CD4-positive, alpha-beta T cell treated with Interleukin-4 for 1 hour (primary cell): ENCODE data around the gene AGBL2.
"Not testable (repeated sequence)": the region's sequence is repeated elsewhere in the genome, so short reads cannot be mapped to it uniquely, and the experiment has no call there.

Experiments
- DNase-seq, 2 donors: peaks; one replicate each; pipeline ENCODE4 v3.0.0-alpha.2; 2020 to 2022

The AGBL2 gene

GRCh38 chr11:47689480-47689879 lies 25.7 kb downstream of the AGBL2 start:
- DNase-seq: no peak

DNA sequence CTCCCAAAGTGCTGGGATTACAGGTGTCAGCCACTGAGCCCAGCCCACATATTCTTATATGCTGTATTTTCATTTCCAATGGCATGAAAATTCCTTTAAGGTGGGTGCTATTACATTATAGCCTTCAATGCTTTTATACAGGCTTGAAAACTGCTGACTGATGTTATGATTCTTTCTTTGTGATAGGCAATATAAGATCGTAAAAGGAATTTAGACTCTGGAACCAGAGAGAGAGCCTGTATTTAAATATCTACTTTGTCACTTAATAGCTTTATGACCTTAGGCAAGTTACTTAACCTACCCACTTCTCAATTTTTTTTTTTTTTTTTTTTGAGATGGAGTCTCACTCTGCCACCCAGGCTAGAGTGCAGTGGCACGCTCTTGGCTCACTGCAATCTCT lies 26.2 kb downstream of the AGBL2 start:
- no peak for DNase-seq

GRCh38 chr11:47688111-47688510 lies 27.1 kb downstream of the AGBL2 start:
- DNase-seq: no peak

- DNase-seq: not testable (repeated sequence)
Observed at GRCh38 chr11:47686704-47687103, 28.5 kb downstream of the AGBL2 start.

DNA sequence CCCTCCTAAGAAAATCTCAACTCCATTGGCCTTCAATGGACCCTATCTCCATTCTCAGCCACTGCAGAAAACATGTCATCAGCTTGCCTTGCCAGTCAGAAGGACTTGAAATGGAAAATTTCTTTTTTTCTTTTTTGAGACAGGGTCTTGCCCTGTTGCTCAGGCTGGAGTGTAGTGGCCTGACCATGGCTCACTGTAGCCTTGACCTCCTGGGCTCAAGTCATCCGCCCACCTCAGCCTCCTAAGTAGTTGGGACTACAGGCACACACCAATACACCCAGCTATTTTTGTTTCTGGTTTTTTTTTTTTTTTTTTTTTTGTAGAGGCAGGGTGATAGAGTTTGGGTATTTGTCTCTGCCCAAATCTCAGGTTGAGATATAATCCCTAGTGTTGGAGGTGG lies 29.0 kb downstream of the AGBL2 start:
- DNase-seq: no peak

- no peak for DNase-seq
Observed at GRCh38 chr11:47675851-47676250, 39.3 kb downstream of the AGBL2 start.

DNA sequence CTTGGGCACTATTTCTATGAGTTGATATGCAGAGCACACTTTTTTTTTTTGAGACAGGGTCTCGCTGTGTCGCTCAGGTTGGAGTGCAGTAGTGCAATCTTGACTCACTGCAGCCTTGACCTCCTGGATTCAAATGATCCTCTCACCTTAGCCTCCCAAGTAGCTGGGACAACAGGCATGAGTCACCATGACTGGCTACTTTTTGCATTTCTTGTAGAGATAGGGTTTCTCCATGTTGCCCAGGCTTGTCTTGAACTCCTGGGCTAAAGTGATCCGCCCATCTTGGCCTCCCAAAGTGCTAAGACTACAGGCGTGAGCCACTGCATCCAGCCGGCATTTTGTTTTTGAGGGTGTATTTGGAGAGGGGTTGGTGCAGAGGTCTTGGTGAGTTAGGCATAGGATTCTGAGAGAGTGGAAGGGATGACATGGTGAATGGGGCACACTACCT lies 42.9 kb downstream of the AGBL2 start:
- DNase-seq: no peak

GRCh38 chr11:47669856-47670255 lies 45.3 kb downstream of the AGBL2 start:
- no peak for DNase-seq

GRCh38 chr11:47668665-47669064 lies 46.5 kb downstream of the AGBL2 start:
- no peak for DNase-seq

DNA sequence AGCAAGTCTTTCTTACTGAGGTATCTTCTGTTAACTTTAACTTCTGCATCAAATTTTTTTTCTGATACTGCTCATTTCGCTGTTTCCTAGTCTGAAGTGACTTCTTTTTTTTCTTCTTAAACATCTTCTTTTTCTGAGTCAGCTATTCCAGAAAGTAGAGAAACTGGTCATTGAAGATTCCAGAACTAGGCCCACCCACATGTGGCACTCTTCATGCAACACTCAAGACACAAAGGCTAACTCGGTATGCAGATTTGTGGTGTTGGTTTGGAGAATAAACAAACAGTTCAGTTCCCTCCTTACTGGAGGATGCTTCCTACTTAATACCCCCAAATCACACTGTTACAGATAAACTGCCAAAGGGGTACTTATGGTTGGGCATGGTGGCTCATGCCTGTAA lies 47.6 kb downstream of the AGBL2 start:
- DNase-seq: no peak

GRCh38 chr11:47667135-47667534 lies 48.0 kb downstream of the AGBL2 start:
- DNase-seq: no peak

- not testable (repeated sequence) for DNase-seq
Observed at GRCh38 chr11:47664936-47665335, 50.2 kb downstream of the AGBL2 start.

GRCh38 chr11:47661245-47661644 lies 53.9 kb downstream of the AGBL2 start:
- no peak for DNase-seq

DNA sequence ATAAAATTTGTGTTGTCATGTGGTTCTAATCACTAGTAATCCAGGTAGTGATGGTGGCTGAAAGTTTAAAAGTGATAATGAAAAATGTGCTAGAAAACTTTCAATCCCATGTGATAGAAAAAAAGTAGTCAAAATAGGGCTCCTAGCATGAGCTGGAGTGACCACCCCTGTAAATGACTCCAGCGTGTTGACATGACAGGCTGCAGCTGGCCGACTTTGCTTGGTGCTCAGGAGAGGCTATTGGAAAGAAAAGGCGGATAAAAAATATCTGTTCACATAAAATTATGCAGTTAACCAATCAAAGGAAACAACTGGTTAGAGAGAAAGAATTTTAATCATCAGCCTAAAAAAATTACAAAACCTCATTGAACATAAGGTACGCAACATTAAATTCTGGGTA lies 55.9 kb downstream of the AGBL2 start:
- DNase-seq: no peak

- no peak for DNase-seq
Observed at GRCh38 chr11:47656260-47656885, 58.8 kb downstream of the AGBL2 start.

GRCh38 chr11:47651818-47652469 lies 63.2 kb downstream of the AGBL2 start:
- no peak for DNase-seq

DNA sequence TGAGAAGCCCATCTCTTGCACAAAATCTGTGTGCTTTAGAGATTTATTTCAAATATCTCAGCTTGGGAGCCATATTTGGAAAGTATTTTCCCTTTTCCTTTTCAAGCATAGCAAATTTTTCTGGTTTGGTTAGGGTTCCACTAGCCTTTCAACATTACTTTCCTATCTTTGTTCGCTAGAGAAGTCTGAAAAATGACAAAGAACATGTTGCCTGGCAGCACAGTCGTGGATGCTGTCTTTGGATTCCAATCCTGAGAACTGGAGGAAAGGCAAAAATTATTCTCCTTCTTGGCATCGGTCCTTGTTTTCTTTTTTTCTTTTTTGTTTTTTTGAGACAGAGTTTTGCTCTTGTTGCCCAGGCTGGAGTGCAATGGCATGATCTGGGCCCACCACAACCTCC lies 65.9 kb downstream of the AGBL2 start:
- DNase-seq: no peak

GRCh38 chr11:47646019-47646418 lies 69.2 kb downstream of the AGBL2 start:
- DNase-seq: no peak

GRCh38 chr11:47645500-47645899 lies 69.7 kb downstream of the AGBL2 start:
- no peak for DNase-seq

- peak; percentile 97 for DNase-seq
Observed at GRCh38 chr11:47642099-47642855, 72.9 kb downstream of the AGBL2 start, which contains the start of gene MTCH2. MTCH2 (minus strand) TSS chr11:47642559; CDS start chr11:47642465, 94 bp downstream.

- peak in 1 of 2 donors; percentile 2 for DNase-seq
Observed at GRCh38 chr11:47641600-47642098, 73.5 kb downstream of the AGBL2 start.

GRCh38 chr11:47640506-47640905 lies 74.7 kb downstream of the AGBL2 start:
- DNase-seq: not testable (repeated sequence)

DNA sequence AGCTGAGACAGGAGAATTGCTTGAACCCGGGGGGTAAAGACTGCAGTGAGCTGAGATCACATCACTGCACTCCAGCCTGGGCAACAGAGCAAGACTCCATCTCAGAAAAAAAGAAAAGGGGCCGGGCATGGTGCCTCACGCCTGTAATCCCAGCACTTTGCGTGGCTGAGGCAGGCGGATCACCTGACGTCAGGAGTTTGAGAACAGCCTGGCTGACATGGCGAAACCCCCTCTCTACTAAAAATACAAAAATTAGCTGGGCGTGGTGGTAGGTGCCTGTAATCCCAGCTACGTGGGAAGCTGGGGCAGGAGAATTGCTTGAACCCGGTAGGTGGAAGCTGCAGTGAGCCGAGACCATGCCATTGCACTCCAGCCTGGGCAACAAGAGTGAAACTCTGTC lies 78.8 kb downstream of the AGBL2 start:
- DNase-seq: not testable (repeated sequence)

GRCh38 chr11:47631473-47631872 lies 83.7 kb downstream of the AGBL2 start:
- no peak for DNase-seq
